OCI-M2 (cell line): ENCODE measurements around the gene TPD52L2.
"Not testable (repeated sequence)": the region's sequence is repeated elsewhere in the genome, so short reads cannot be mapped to it uniquely, and the experiment has no call there.

Source experiments
- DNase-seq: peaks from one replicate; lab custom pipeline; 2025; ENCODE audit not compliant: unreplicated experiment; lab: John Stamatoyannopoulos, UW

The TPD52L2 gene

GRCh38 chr20:63895202-63895951, 30.3 kb downstream of the TPD52L2 start:
- no peak for DNase-seq

GRCh38 chr20:63895952-63896263, 30.8 kb downstream of the TPD52L2 start:
- no peak for DNase-seq

GRCh38 chr20:63896264-63897105, 31.4 kb downstream of the TPD52L2 start:
- DNase-seq, result no peak

- DNase-seq, result no peak
Measured at GRCh38 chr20:63897978-63898561, 33.0 kb downstream of the TPD52L2 start.

- no peak for DNase-seq
Measured at GRCh38 chr20:63898882-63899558, 34.0 kb downstream of the TPD52L2 start.

- DNase-seq, result no peak
Measured at GRCh38 chr20:63900413-63900812, 35.3 kb downstream of the TPD52L2 start.

GRCh38 chr20:63903796-63904561, 38.9 kb downstream of the TPD52L2 start:
- no peak for DNase-seq

- no peak for DNase-seq
Measured at GRCh38 chr20:63908008-63908682, 43.1 kb downstream of the TPD52L2 start.

- no peak for DNase-seq
Measured at GRCh38 chr20:63911176-63911575, 46.1 kb downstream of the TPD52L2 start.

- DNase-seq, result no peak
Measured at GRCh38 chr20:63913768-63914167, 48.7 kb downstream of the TPD52L2 start.

GRCh38 chr20:63915471-63915870, 50.4 kb downstream of the TPD52L2 start:
- DNase-seq, result no peak

GRCh38 chr20:63916371-63916939, 51.4 kb downstream of the TPD52L2 start:
- DNase-seq, result not testable (repeated sequence)

- DNase-seq, result no peak
Measured at GRCh38 chr20:63917811-63918210, 52.7 kb downstream of the TPD52L2 start.

- DNase-seq, result no peak
Measured at GRCh38 chr20:63919130-63919529, 54.1 kb downstream of the TPD52L2 start.

GRCh38 chr20:63920226-63920625, 55.2 kb downstream of the TPD52L2 start:
- no peak for DNase-seq

GRCh38 chr20:63923651-63924050, 58.6 kb downstream of the TPD52L2 start:
- no peak for DNase-seq

GRCh38 chr20:63924241-63924640, 59.2 kb downstream of the TPD52L2 start:
- no peak for DNase-seq

GRCh38 chr20:63926298-63926697, 61.2 kb downstream of the TPD52L2 start:
- no peak for DNase-seq

GRCh38 chr20:63929071-63929470, 64.0 kb downstream of the TPD52L2 start:
- DNase-seq, result no peak

GRCh38 chr20:63929473-63929883, 64.4 kb downstream of the TPD52L2 start:
- not testable (repeated sequence) for DNase-seq
